Measurements from ENCODE around the gene ZNF892.
"Not testable (repeated sequence)": the region's sequence is repeated elsewhere in the genome, so short reads cannot be mapped to it uniquely, and the experiment has no call there.

The ZNF892 gene

DNA sequence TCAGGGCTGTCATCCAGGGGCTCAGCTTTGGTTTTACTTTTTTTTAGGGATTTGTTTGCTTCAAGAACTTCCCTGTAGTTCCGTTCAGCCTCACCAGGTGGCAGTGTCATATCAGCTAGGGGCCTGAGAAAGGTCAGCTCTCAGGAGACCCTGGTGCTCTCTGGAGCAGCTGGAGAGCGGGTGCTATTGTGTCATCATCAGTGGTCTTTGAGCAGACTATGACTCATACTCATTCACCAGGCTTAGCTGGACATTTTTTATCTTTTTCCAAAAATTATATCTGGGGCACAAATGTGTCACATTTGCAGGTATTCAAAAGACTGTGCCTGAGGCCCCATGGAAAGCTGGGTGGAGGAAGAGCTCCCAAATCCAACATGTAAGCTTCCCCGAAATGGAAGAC lies 24.4 kb downstream of the ZNF892 start:
- DNase-seq = peak; percentile 78

DNA sequence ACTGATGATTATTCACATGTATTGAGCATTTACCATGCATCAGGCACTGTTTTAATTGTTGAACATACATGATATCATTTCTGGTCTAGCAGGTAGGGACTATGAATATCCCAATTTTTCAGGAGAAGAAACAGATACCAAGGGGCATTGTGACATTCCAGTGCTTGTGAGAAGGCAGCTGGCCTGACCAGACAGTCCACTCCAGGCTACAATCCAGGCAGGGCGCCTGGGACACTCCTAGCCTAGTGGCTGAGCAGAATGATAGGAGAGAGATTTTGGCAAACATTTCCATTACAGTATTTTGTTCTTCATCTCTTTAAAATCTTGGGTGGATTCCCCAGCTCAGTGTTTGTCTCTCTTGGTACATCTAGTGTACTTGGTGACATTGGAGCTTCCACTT lies 24.9 kb downstream of the ZNF892 start:
- DNase-seq = no peak

DNA sequence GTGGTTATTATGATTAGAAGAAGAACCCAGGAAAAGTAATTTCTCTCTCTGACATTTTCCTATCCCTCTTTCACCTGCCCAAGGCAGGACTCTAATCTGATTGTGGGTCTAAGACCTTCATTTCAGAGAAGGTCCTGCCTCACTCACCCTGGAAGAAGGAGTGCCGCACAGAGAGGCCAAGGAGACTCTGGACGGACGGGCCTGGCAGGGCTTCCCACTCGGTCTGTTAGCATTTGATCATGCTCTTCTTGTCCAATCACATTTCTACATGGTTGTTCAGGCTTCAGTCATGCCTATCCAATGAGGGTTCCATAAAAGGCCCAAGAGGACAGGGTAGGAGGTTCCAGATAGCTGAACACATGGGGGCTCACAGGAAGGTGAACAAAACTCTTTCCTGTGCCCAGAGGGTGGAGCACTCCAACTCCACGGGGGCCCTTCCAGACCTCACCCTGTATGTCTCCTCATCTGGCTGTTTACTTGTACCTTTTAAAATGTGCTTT lies 27.0 kb downstream of the ZNF892 start:
- DNase-seq = no peak

DNA sequence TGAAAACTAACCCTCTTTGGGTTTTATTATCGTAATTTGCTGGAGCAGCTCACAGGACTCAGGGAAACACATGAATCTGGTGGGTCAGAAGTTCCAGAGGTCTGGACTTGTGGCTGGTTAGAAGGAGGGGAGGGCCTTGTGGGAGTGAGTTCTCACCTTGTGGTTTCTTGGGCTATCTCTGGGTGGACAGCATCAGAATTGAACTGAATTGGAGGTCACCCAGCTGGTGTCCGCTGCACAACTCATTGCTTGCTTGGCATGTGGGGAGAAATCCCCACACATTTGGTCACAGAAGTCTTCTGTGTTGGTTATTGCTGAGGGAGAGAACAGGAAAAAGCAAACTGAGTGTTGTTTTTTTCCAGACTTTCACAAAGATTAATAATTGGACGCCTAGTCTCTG lies 27.5 kb downstream of the ZNF892 start:
- DNase-seq = no peak

DNA sequence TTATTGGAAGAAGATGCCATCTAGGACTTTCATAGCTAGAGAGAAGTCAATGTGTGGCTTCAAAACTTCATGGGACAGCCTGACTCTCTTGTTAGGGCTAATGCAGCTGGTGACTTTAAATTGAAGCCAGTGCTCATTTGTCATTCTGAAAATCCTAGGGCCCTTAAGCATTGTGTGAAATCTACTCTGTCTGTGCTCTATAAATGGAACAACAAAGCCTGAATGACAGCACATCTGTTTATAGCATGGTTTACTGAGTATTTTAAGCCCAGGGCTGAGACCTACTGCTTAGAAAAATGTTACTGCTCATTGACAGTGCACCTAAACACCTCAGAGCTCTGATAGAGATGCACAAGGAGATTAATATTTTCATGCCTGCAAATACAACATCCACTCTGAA lies 30.8 kb downstream of the ZNF892 start:
- DNase-seq = no peak

DNA sequence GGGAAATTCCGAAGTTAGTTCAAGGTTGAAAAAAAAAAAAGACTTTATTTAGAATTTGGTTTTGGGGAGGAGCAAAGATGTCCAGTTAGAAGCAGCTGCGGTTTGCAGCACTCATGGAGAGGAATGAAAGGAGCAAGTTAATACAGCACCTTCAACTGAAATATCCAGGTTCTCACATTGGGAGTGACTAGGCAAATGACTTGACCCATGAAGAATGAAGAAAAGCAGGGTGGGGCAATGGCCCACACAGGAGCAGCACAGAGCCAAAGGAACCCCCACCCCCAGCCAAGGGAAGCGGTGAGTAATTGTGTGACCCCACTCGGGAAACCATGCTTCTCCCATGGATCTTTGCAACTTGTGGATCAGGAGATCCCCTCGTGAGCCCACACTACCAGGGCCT lies 32.8 kb downstream of the ZNF892 start:
- no peak for DNase-seq

DNA sequence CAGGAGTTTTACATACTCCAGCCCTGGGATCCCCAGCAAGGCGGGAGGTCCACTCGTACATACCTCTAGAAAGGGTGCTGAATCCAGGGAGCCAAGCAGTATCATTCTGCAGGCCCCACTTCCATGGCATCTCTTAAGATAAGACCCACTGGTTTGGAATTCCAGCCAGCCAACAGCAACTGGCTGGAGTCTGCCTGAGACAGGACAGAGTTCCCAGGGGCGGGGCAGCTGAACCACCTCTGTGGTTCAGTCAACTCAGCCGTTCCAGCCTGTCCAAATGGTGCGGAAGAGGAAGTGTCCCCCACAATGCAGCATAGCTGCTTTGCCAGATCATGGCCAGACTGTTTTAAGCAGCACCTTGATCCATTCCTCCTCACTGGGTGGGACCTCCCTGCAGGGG lies 33.2 kb downstream of the ZNF892 start:
- no peak for DNase-seq

DNA sequence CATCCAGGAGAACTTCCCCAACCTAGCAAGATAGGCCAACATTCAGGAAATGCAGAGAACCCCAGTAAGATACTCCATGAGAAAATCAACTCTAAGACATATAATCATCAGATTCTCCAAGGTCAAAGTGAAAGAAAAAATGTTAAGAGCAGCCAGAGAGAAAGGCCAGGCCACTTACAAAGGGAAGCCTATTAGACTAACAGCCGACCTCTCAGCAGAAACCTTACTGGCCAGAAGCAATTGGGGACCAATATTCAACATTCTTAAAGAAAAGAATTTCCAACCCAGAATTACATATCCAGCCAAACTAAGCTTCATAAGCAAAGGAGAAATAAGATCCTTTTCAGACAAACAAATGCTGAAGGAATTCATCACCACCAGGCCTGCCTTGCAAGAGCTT lies 34.8 kb downstream of the ZNF892 start:
- not testable (repeated sequence) for DNase-seq

Measured in NCI-H1105 treated with DMSO at 0.1 percent for 48 hours (cell line).